CD4-positive, alpha-beta T cell treated with Interleukin-17A for 1 hour (primary cell): ENCODE results near the gene PUDP.
A peak's percentile ranks its signal among the peaks of the same experiment; 100 is the strongest.
"Not testable (repeated sequence)": the region's sequence is repeated elsewhere in the genome, so short reads cannot be mapped to it uniquely, and the experiment has no call there.

Experiments used
- DNase-seq: peaks from one replicate; pipeline ENCODE4 v3.0.0-alpha.2; 2020

Gene PUDP

GRCh38 chrX:7109049-7109531, 38.9 kb downstream of the PUDP start:
- DNase-seq: no peak

- no peak for DNase-seq
Measured at GRCh38 chrX:7108030-7108429, 39.9 kb downstream of the PUDP start.

GRCh38 chrX:7106649-7107048, 41.3 kb downstream of the PUDP start:
- DNase-seq: no peak

- no peak for DNase-seq
Measured at GRCh38 chrX:7102119-7102518, 45.8 kb downstream of the PUDP start.

GRCh38 chrX:7100022-7100421, 47.9 kb downstream of the PUDP start:
- DNase-seq: no peak

GRCh38 chrX:7095657-7096056, 52.3 kb downstream of the PUDP start:
- DNase-seq: not testable (repeated sequence)

GRCh38 chrX:7093305-7093704, 54.6 kb downstream of the PUDP start:
- no peak for DNase-seq

GRCh38 chrX:7092543-7092942, 55.4 kb downstream of the PUDP start:
- DNase-seq: no peak

- no peak for DNase-seq
Measured at GRCh38 chrX:7091923-7092322, 56.0 kb downstream of the PUDP start.

- no peak for DNase-seq
Measured at GRCh38 chrX:7090641-7091040, 57.3 kb downstream of the PUDP start.

GRCh38 chrX:7088968-7089615, 58.9 kb downstream of the PUDP start:
- DNase-seq: peak; percentile 28

- no peak for DNase-seq
Measured at GRCh38 chrX:7086384-7086783, 61.6 kb downstream of the PUDP start.

- no peak for DNase-seq
Measured at GRCh38 chrX:7085879-7086278, 62.1 kb downstream of the PUDP start.

GRCh38 chrX:7084841-7085240, 63.1 kb downstream of the PUDP start:
- DNase-seq: no peak

GRCh38 chrX:7083468-7084396, 64.2 kb downstream of the PUDP start:
- DNase-seq: peak; percentile 57

GRCh38 chrX:7083021-7083420, 64.9 kb downstream of the PUDP start:
- DNase-seq: no peak

GRCh38 chrX:7082556-7082955, 65.4 kb downstream of the PUDP start:
- DNase-seq: no peak

- DNase-seq: no peak
Measured at GRCh38 chrX:7077241-7078230, 70.4 kb downstream of the PUDP start.

- no peak for DNase-seq
Measured at GRCh38 chrX:7076245-7076661, 71.7 kb downstream of the PUDP start.

- DNase-seq: no peak
Measured at GRCh38 chrX:7074908-7075204, 73.1 kb downstream of the PUDP start.

- no peak for DNase-seq
Measured at GRCh38 chrX:7074148-7074907, 73.6 kb downstream of the PUDP start.

GRCh38 chrX:7073336-7073735, 74.6 kb downstream of the PUDP start:
- DNase-seq: no peak
